ENCODE results near the gene PCK2.

The PCK2 gene

GRCh38 chr14:24075485-24076301 lies 18.4 kb upstream of the PCK2 start:
- DNase-seq (no peak), ATAC-seq (replicated peaks) (no peak)
- H3K9me3 Mint-ChIP-seq: no peaks in the 10 kb centered on the region
- H3K36me3 Mint-ChIP-seq (ENCODE audit: insufficient read depth): no peaks in the 10 kb centered on the region
- H3K4me3 Mint-ChIP-seq: no peak overlapping the region
- H3K4me1 Mint-ChIP-seq (ENCODE audit: low read depth in 2 of 2): peaks cover 7 to 13% of the 10 kb centered on the region in 2 donors
- no peak overlapping the region for H3K27ac Mint-ChIP-seq
- peaks cover 11 to 21% of the 10 kb centered on the region in 2 donors for H3K27me3 Mint-ChIP-seq

DNA sequence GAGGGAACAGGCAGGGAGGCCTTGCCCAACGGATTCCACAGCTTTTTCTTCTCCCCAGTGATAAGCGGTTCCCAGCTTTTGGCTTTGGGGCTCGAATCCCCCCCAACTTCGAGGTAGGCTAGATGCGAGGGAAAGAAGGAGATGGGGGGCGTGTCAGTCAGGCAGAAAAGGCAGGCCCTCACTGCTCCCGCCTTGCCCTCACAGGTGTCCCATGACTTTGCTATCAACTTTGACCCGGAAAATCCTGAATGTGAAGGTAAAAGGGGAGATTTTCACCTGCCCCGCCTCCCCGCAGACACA lies 17.9 kb upstream of the PCK2 start:
- DNase-seq (no peak), ATAC-seq (replicated peaks) (no peak)
- peaks cover 7 to 13% of the 10 kb centered on the region in 2 donors for H3K4me1 Mint-ChIP-seq (ENCODE audit: low read depth in 2 of 2)
- no peaks in the 10 kb centered on the region for H3K36me3 Mint-ChIP-seq (ENCODE audit: insufficient read depth)
- no peak overlapping the region for H3K4me3 Mint-ChIP-seq
- no peak overlapping the region for H3K27ac Mint-ChIP-seq
- H3K9me3 Mint-ChIP-seq: no peaks in the 10 kb centered on the region
- H3K27me3 Mint-ChIP-seq: peaks cover 5 to 15% of the 10 kb centered on the region in 2 donors

- H3K4me1 Mint-ChIP-seq (ENCODE audit: low read depth in 2 of 2): peaks cover 11 to 16% of the 10 kb centered on the region in 2 donors
- H3K36me3 Mint-ChIP-seq (ENCODE audit: insufficient read depth): peaks cover 2% of the 10 kb centered on the region
- H3K9me3 Mint-ChIP-seq: no peaks in the 10 kb centered on the region
- H3K4me3 Mint-ChIP-seq: no peak overlapping the region
- DNase-seq: no peak
- no peak overlapping the region for H3K27ac Mint-ChIP-seq
- peaks cover 5 to 7% of the 10 kb centered on the region in 2 donors for H3K27me3 Mint-ChIP-seq
- no peak for ATAC-seq (replicated peaks)
Observed at GRCh38 chr14:24077086-24077485, 17.0 kb upstream of the PCK2 start.

- Mint-ChIP-seq H3K4me3 (no peak overlapping the region), H3K36me3 (ENCODE audit: insufficient read depth) (peaks cover 5% of the 10 kb centered on the region), H3K9me3 (no peaks in the 10 kb centered on the region), H3K27me3 (peaks cover 0 to 5% of the 10 kb centered on the region in 2 donors), H3K27ac (no peak overlapping the region), H3K4me1 (ENCODE audit: low read depth in 2 of 2) (peaks cover 14 to 20% of the 10 kb centered on the region in 2 donors)
- DNase-seq (no peak), ATAC-seq (replicated peaks) (no peak)
Observed at GRCh38 chr14:24078146-24078545, 16.0 kb upstream of the PCK2 start.

GRCh38 chr14:24079491-24080141 lies 14.5 kb upstream of the PCK2 start:
- peak overlapping the region in 1 of 2 donors; percentile 15 for H3K4me3 Mint-ChIP-seq

DNA sequence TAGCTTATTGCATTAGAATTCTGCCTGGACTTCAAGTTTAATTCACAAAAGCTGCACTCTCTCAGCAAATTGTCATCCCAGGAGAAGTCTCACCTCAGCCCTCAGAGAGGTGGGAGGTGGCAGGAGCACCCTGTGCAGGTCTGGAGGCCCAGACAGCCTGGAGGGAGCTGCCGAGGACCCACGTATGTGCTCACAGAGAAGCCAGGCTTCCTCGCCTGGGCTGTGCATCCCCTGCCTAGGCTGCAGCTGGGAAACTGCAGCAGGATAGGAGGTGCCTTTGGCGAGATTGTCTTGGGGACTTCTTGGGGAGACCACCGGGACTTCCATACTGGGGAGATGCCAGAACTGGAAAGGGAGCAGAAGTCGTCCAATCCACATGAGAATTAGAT lies 14.0 kb upstream of the PCK2 start:
- no peaks in the 10 kb centered on the region for H3K27me3 Mint-ChIP-seq
- peaks cover 14 to 18% of the 10 kb centered on the region in 2 donors for H3K4me1 Mint-ChIP-seq (ENCODE audit: low read depth in 2 of 2)
- no peaks in the 10 kb centered on the region for H3K9me3 Mint-ChIP-seq
- peaks cover 5% of the 10 kb centered on the region for H3K36me3 Mint-ChIP-seq (ENCODE audit: insufficient read depth)
- no peak for ATAC-seq (replicated peaks)
- H3K27ac Mint-ChIP-seq: peak overlapping the region in 1 of 2 donors; percentile 38
- peak overlapping the region; percentile 72 to 77 for H3K4me3 Mint-ChIP-seq
- DNase-seq: no peak

More at GRCh38 chr14:24079491-24080141, 14.5 kb upstream of the PCK2 start:
- no peaks in the 10 kb centered on the region for H3K27me3 Mint-ChIP-seq
- peak overlapping the region in 1 of 2 donors; percentile 53 for H3K27ac Mint-ChIP-seq
- DNase-seq (no peak), ATAC-seq (replicated peaks) (no peak)
- H3K36me3 Mint-ChIP-seq (ENCODE audit: insufficient read depth): peaks cover 5% of the 10 kb centered on the region
- peaks cover 14 to 20% of the 10 kb centered on the region in 2 donors for H3K4me1 Mint-ChIP-seq (ENCODE audit: low read depth in 2 of 2)
- no peaks in the 10 kb centered on the region for H3K9me3 Mint-ChIP-seq

DNA sequence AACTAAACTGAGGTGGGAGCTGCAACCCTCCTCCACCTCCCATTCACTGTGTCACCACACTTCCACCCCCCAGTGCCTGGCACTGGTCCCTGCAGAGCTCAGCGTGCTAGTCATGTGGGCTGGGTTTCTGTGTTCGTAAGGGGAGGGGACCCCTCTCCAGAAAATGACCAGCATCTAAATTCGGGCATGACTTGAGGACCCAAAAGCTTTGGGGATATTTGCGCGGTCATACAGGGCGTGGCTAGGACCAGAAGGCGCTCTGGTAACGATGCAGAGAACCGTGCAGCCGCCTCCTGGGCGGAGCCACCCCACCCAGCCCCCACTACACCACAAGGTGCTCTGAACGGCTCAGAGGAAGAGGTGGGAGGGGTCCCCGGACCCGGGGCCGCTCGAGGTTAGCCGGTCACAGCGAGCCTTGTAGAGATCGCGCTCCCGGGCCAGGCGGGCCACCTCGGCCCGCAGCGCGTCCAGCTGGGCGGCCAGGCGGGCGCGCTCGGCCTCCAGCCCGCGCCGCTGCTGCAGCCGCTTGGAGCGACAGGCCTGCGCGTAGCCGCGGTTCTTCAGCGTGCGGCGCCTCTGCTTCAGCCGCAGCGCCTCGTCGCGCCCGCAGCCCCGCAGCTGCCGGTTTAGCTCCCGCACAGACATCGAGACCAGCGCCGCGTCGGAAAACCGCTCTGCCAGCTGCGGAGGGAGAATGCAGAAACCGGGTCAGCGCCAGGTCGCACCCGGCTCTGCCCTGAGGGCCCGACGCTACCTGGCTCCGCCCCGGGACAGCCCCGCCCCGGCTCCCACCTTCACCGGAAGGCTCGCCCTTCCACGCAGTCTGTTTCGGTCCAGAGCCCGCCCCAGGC lies 13.0 kb upstream of the PCK2 start:
- Mint-ChIP-seq H3K27ac (peak overlapping the region; percentile 5 to 66), H3K9me3 (no peaks in the 10 kb centered on the region), H3K4me1 (ENCODE audit: low read depth in 2 of 2) (peaks cover 14 to 18% of the 10 kb centered on the region in 2 donors), H3K27me3 (no peaks in the 10 kb centered on the region), H3K4me3 (peak overlapping the region; percentile 72 to 77), H3K36me3 (ENCODE audit: insufficient read depth) (peaks cover 5% of the 10 kb centered on the region)
- peak; percentile 47 to 55 (median 48) for DNase-seq
- peak; percentile 85 for ATAC-seq (replicated peaks)

- Mint-ChIP-seq H3K27ac (peak overlapping the region in 1 of 2 donors; percentile 5), H3K4me1 (ENCODE audit: low read depth in 2 of 2) (peaks cover 14 to 18% of the 10 kb centered on the region in 2 donors), H3K36me3 (ENCODE audit: insufficient read depth) (peaks cover 5% of the 10 kb centered on the region), H3K27me3 (no peaks in the 10 kb centered on the region), H3K4me3 (peak overlapping the region; percentile 72 to 77), H3K9me3 (no peaks in the 10 kb centered on the region)
- ATAC-seq (replicated peaks) (no peak), DNase-seq (no peak)
Observed at GRCh38 chr14:24081739-24082211, 12.3 kb upstream of the PCK2 start.

DNA sequence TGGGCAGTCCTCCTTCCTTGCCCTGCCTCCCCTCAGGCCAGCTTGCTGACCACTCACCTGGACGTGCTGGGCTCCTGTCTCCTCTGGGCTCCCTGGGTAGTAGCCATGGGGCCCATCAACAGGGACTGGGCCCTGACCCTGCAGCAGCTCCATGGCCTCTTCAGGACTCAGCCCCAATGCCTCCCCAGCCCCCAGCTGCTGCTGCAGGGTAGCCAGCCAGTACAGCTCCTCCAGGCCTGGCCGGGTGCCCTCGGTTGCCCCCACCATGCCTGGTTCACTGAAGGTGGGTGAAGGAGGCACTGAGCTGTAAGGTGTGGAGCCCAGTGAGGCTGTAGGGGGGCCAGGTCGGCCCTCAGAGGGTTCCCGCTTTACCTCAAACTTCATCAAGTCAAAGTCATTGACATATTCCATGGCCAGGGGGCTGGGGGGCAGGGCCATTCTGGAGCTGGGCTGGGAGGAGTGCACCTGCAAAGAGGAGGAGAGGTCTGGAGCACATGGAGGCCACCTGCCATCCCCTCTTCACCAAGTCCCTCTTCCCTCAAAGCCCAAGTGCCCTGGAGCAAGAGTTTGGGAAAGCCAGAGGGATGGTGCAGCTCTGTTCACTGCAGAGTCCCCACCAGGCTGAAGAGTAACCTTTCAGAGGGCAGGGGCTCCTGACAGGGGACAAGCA lies 11.6 kb upstream of the PCK2 start:
- DNase-seq: no peak
- H3K36me3 Mint-ChIP-seq (ENCODE audit: insufficient read depth): peaks cover 5% of the 10 kb centered on the region
- H3K4me3 Mint-ChIP-seq: peak overlapping the region; percentile 72 to 77
- H3K27me3 Mint-ChIP-seq: no peaks in the 10 kb centered on the region
- no peaks in the 10 kb centered on the region for H3K9me3 Mint-ChIP-seq
- ATAC-seq (replicated peaks): no peak
- peak overlapping the region in 1 of 2 donors; percentile 82 for H3K27ac Mint-ChIP-seq
- peaks cover 14 to 18% of the 10 kb centered on the region in 2 donors for H3K4me1 Mint-ChIP-seq (ENCODE audit: low read depth in 2 of 2)

DNA sequence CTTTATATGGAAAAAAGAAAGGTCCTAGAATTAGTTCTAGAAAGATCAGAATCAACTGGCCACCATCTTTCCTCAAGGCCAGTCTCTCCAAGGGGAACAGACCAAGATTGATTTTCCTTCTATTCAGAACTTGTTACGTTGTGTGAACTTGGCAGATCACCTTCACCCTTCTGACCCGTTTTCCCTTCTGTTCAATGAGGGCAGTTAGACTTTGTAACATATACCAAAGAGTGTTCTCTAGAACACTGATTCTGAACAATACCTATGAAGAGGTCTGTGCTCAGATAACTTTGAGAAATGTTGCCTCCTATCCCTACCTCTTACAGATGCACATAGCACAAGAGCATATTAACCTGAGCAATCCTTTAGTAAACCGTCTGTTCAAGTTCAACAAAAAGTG lies 10.6 kb upstream of the PCK2 start:
- no peak for DNase-seq
- Mint-ChIP-seq H3K4me1 (ENCODE audit: low read depth in 2 of 2) (peaks cover 14 to 18% of the 10 kb centered on the region in 2 donors), H3K27ac (no peak overlapping the region), H3K36me3 (ENCODE audit: insufficient read depth) (peaks cover 5% of the 10 kb centered on the region), H3K9me3 (no peaks in the 10 kb centered on the region), H3K27me3 (no peaks in the 10 kb centered on the region), H3K4me3 (no peak overlapping the region)
- no peak for ATAC-seq (replicated peaks)

DNA sequence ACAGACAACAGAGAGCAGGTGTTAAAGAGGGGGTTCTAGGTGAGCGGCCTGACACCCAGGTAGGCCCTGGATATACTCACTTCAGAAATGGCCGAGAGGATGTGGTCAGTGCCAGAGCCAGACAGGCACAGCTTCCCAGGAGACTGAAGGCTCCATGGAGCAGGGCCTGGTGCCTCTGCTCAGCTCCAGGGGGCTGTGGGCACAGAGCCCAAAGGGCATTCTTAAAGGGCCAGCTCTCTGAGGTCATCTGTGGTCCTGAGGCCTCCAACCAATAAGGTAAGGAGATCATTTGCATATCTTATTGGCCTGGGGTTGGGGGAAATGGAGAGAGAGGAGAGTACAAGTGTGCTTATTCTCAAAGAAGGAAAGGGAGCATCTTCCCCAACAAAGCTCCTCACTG lies 9.7 kb upstream of the PCK2 start:
- H3K27ac Mint-ChIP-seq: no peak overlapping the region
- H3K27me3 Mint-ChIP-seq: no peaks in the 10 kb centered on the region
- peaks cover 5% of the 10 kb centered on the region for H3K36me3 Mint-ChIP-seq (ENCODE audit: insufficient read depth)
- DNase-seq (no peak), ATAC-seq (replicated peaks) (no peak)
- H3K9me3 Mint-ChIP-seq: no peaks in the 10 kb centered on the region
- no peak overlapping the region for H3K4me3 Mint-ChIP-seq
- peaks cover 10 to 18% of the 10 kb centered on the region in 2 donors for H3K4me1 Mint-ChIP-seq (ENCODE audit: low read depth in 2 of 2)

DNA sequence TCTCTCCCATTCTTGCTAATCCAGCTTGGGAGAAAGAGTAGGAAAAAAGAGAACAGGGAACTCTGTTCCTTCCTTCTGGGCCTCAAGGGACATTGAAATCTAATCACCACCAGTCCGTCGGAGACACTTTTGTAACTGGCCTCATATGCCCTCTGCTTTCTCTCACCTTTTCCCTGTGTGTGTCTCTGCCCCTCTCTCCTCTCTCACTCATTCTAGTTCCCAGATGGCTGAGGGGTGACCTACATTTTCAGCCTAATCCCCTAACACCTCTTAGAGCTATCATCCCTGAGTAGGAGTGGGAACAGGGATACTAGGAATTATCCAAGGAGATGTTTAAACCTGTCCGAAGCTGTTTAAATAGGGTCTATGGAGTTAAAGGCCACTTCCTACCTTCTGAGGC lies 8.9 kb upstream of the PCK2 start:
- no peak overlapping the region for H3K4me3 Mint-ChIP-seq
- DNase-seq (no peak), ATAC-seq (replicated peaks) (no peak)
- no peaks in the 10 kb centered on the region for H3K27me3 Mint-ChIP-seq
- no peak overlapping the region for H3K27ac Mint-ChIP-seq
- H3K9me3 Mint-ChIP-seq: no peaks in the 10 kb centered on the region
- H3K36me3 Mint-ChIP-seq (ENCODE audit: insufficient read depth): peaks cover 5% of the 10 kb centered on the region
- H3K4me1 Mint-ChIP-seq (ENCODE audit: low read depth in 2 of 2): peaks cover 9 to 15% of the 10 kb centered on the region in 2 donors
